ENCODE measurements around the gene AKR1D1.

Gene AKR1D1

DNA sequence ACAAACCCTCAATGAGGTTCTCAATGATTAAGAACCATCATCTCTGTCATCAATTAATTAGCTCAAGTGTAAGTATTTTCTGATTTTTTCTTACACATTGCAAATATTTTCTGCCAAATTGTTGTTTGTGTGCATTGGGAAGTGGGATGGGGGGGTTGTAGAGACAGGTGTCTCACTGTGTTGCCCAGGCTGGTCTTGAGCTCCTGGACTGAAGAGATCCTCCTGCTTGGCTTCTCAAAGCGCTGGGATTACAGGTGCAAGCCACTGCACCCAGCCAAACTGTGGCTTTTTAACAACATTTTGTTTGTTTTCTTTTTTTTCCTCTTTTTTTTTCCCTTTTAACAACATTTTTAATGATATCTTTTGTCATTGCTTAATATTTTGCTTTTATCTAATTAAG is 87.5 kb downstream of the AKR1D1 start:
- Histone ChIP-seq H3K79me2 (ENCODE audit: low read length) (no peaks in the 10 kb centered on the region), H3K27ac (ENCODE audit: low read length) (no peak overlapping the region), H3K4me2 (ENCODE audit: low read depth, low read length) (no peak overlapping the region), H3F3A (ENCODE audit: insufficient read depth, low read length) (no peaks in the 10 kb centered on the region), H3K4me1 (ENCODE audit: low read length) (no peaks in the 10 kb centered on the region), H2AFZ (ENCODE audit: low read length) (no peak overlapping the region), H3K36me3 (replicated peaks; ENCODE audit: insufficient read depth, low read length) (no peaks in the 10 kb centered on the region), H3K4me3 (ENCODE audit: low read length) (no peak overlapping the region), H4K20me1 (ENCODE audit: insufficient read depth, low read length) (no peaks in the 10 kb centered on the region), H3K9me2 (replicated peaks; ENCODE audit: insufficient read depth, low read length) (no peaks in the 10 kb centered on the region), H3K27me3 (replicated peaks; ENCODE audit: insufficient read depth, low read length) (peaks cover 67% of the 10 kb centered on the region), H3K9me3 (replicated peaks; ENCODE audit: insufficient read depth, low read length) (no peaks in the 10 kb centered on the region), H3K9ac (ENCODE audit: low read length) (no peak overlapping the region)
- TF ChIP-seq, protein P1, sequence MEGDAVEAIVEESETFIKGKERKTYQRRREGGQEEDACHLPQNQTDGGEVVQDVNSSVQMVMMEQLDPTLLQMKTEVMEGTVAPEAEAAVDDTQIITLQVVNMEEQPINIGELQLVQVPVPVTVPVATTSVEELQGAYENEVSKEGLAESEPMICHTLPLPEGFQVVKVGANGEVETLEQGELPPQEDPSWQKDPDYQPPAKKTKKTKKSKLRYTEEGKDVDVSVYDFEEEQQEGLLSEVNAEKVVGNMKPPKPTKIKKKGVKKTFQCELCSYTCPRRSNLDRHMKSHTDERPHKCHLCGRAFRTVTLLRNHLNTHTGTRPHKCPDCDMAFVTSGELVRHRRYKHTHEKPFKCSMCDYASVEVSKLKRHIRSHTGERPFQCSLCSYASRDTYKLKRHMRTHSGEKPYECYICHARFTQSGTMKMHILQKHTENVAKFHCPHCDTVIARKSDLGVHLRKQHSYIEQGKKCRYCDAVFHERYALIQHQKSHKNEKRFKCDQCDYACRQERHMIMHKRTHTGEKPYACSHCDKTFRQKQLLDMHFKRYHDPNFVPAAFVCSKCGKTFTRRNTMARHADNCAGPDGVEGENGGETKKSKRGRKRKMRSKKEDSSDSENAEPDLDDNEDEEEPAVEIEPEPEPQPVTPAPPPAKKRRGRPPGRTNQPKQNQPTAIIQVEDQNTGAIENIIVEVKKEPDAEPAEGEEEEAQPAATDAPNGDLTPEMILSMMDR (IDR thresholded peaks at IDR 0.05; ENCODE audit: low read length) = no peak
- TF ChIP-seq EZH2phosphoT487 (IDR thresholded peaks at IDR 0.05; ENCODE audit: low read length) (no peak), EZH2 (optimal IDR thresholded peaks at IDR 0.05; ENCODE audit: low read depth, low read length) (no peak)
- no peak for DNase-seq

DNA sequence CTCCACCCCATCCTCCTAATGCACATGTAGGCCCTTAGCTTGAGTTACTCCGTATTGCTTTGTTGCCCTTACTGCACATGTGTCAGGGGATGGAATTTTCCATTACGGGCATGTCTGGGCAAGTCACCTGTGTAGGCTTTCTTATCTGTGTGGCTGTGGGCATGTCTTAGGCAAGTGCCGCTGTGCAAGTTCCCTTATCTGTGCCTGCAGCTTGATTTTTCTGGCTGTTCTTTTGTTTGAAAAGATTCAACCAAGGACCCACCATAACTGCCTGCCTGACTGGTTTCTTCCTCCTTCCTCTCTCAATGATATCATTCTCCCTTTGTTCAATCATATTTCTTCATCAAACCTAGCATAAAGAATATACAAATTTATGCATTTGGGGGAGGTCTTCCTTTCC is 88.5 kb downstream of the AKR1D1 start:
- no peak for TF ChIP-seq EZH2 (optimal IDR thresholded peaks at IDR 0.05; ENCODE audit: low read depth, low read length)
- TF ChIP-seq, protein P1 (IDR thresholded peaks at IDR 0.05; ENCODE audit: low read length) = no peak
- TF ChIP-seq EZH2phosphoT487 (IDR thresholded peaks at IDR 0.05; ENCODE audit: low read length) = no peak
- Histone ChIP-seq H4K20me1 (ENCODE audit: insufficient read depth, low read length) (no peaks in the 10 kb centered on the region), H3K4me3 (ENCODE audit: low read length) (no peak overlapping the region), H3K4me2 (ENCODE audit: low read depth, low read length) (no peak overlapping the region), H3K9me3 (replicated peaks; ENCODE audit: insufficient read depth, low read length) (no peaks in the 10 kb centered on the region), H3K9ac (ENCODE audit: low read length) (no peak overlapping the region), H3K4me1 (ENCODE audit: low read length) (no peaks in the 10 kb centered on the region), H3K36me3 (replicated peaks; ENCODE audit: insufficient read depth, low read length) (no peaks in the 10 kb centered on the region), H3K79me2 (ENCODE audit: low read length) (no peaks in the 10 kb centered on the region), H2AFZ (ENCODE audit: low read length) (no peak overlapping the region), H3K27me3 (replicated peaks; ENCODE audit: insufficient read depth, low read length) (peaks cover 77% of the 10 kb centered on the region), H3K27ac (ENCODE audit: low read length) (no peak overlapping the region), H3F3A (ENCODE audit: insufficient read depth, low read length) (no peaks in the 10 kb centered on the region), H3K9me2 (replicated peaks; ENCODE audit: insufficient read depth, low read length) (no peaks in the 10 kb centered on the region)
- DNase-seq = no peak

DNA sequence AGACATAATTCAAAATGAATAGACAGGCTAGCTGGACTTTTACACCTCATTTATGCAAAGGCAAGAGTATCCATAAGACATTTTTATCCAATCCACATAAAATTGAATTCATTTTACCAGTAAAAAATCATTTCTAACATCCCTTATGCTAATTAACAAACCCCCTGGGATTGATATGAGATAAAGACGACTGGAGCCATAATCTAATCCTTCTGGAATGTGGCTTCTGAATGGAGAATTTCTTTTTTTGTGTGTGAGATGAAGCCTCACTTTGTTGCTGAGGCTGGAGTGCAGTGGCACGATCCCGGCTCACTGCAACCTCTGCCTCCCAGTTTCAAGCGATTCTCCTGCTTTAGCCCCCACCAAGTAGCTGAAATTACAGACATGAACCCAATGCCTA is 90.4 kb downstream of the AKR1D1 start:
- H3K4me2 ChIP-seq (ENCODE audit: low read depth, low read length) = no peak overlapping the region
- H3K36me3 ChIP-seq (replicated peaks; ENCODE audit: insufficient read depth, low read length) = no peaks in the 10 kb centered on the region
- H3F3A ChIP-seq (ENCODE audit: insufficient read depth, low read length) = peaks cover 4% of the 10 kb centered on the region; the same call in 1 of the 2 replicates
- H3K9ac ChIP-seq (ENCODE audit: low read length) = no peak overlapping the region
- H3K4me3 ChIP-seq (ENCODE audit: low read length) = no peak overlapping the region
- H3K9me2 ChIP-seq (replicated peaks; ENCODE audit: insufficient read depth, low read length) = no peaks in the 10 kb centered on the region
- H4K20me1 ChIP-seq (ENCODE audit: insufficient read depth, low read length) = no peaks in the 10 kb centered on the region
- TF ChIP-seq, protein P1 (IDR thresholded peaks at IDR 0.05; ENCODE audit: low read length) = no peak
- TF ChIP-seq EZH2phosphoT487 (IDR thresholded peaks at IDR 0.05; ENCODE audit: low read length) = no peak
- no peak for TF ChIP-seq EZH2 (optimal IDR thresholded peaks at IDR 0.05; ENCODE audit: low read depth, low read length)
- no peak for DNase-seq
- H3K79me2 ChIP-seq (ENCODE audit: low read length) = no peaks in the 10 kb centered on the region
- H2AFZ ChIP-seq (ENCODE audit: low read length) = no peak overlapping the region
- peaks cover 89% of the 10 kb centered on the region for H3K27me3 ChIP-seq (replicated peaks; ENCODE audit: insufficient read depth, low read length)
- H3K4me1 ChIP-seq (ENCODE audit: low read length) = peaks cover 6% of the 10 kb centered on the region; the same call in 1 of the 2 replicates
- no peak overlapping the region for H3K27ac ChIP-seq (ENCODE audit: low read length)
- H3K9me3 ChIP-seq (replicated peaks; ENCODE audit: insufficient read depth, low read length) = no peaks in the 10 kb centered on the region
